Gastroesophageal sphincter (tissue), 4 donors: ENCODE data around the gene CA6. TPM values are rescaled to one million over a fixed set of nuclear protein-coding genes. Genes with fewer than 3 reads are reported as not detected.

Experiments
- ATAC-seq: fragments of 150-250 bp; one replicate; pipeline ENCODE4 v1.9.1; 2016; ENCODE audit warnings: mild to moderate bottlenecking, moderate library complexity
- H3K27ac ChIP-seq, 4 donors: fragments of 200-600 bp; sonication (generic) in 3 of 4; 1 replicate in 3 of 4; 2 replicates in 1 of 4; pipeline ENCODE4 v1.5.1; 2016 to 2019
- H3K27me3 ChIP-seq: fragments of 200-600 bp; sonication (generic); one replicate; pipeline ENCODE4 v1.5.1; 2019
- H3K36me3 ChIP-seq, 2 donors: fragments of 200-600 bp; sonication (generic); one replicate each; pipeline ENCODE4 v1.5.1; 2019; ENCODE audit warnings: control low read depth in 1 of 2
- H3K4me1 ChIP-seq, 3 donors: fragments of 200-600 bp; sonication (generic); 1 replicate in 2 of 3; 2 replicates in 1 of 3; pipeline ENCODE4 v1.5.1; 2016 to 2019; ENCODE audit warnings: control low read depth in 2 of 3
- H3K4me3 ChIP-seq, 2 donors: fragments of 200-600 bp; sonication (generic); one replicate each; pipeline ENCODE4 v1.5.1; 2019; ENCODE audit warnings: mild to moderate bottlenecking in 1 of 2, moderate library complexity in 1 of 2
- H3K9me3 ChIP-seq, 3 donors: fragments of 200-600 bp; sonication (generic); one replicate each; pipeline ENCODE4 v1.5.1; 2017 to 2019; ENCODE audit warnings: control low read depth in 2 of 3
- CTCF ChIP-seq, 4 experiments: fragments of 200-600 bp in 2 of 4; fragments of 450-650 bp in 2 of 4; sonication (generic) in 1 of 4; IDR thresholded peaks; one replicate each; pipeline ENCODE4 v1.5.1; 2017 to 2019; ENCODE audit warnings: antibody characterized with exemption in 4 of 4, mild to moderate bottlenecking in 2 of 4, moderate library complexity in 2 of 4
- EP300 ChIP-seq: sonication (generic); formaldehyde crosslinking; IDR thresholded peaks from one replicate; pipeline ENCODE4 v1.6.1; 2017; ENCODE audit warnings: antibody characterized with exemption, mild to moderate bottlenecking
- POLR2A ChIP-seq, 2 donors: fragments of 450-650 bp; IDR thresholded peaks; one replicate each; pipeline ENCODE4 v1.6.1; 2017; ENCODE audit warnings: antibody characterized with exemption in 2 of 2, mild to moderate bottlenecking in 2 of 2, moderate library complexity in 1 of 2
- POLR2AphosphoS5 ChIP-seq: sonication (generic); formaldehyde crosslinking; IDR thresholded peaks from one replicate; pipeline ENCODE4 v1.6.1; 2017; ENCODE audit warnings: antibody characterized with exemption
- WGBS, 2 donors: methylation state at CpG; one replicate each; pipeline ENCODE4 v1.1.5; 2018; ENCODE audit warnings: low coverage in 1 of 2; 5-methylcytosine and 5-hydroxymethylcytosine counted together
- total RNA-seq, 4 donors: library from RNA; depleted of rRNA; stranded (reverse); fragments of >200 nt; gene quantifications; one replicate each; pipeline ENCODE4 v1.1.0, GENCODE V29; 2016

Gene CA6
- total RNA-seq, 4 donors from 2014 or later, result not detected

GRCh38 chr1:8987881-8988617 is 42.4 kb downstream of the CA6 start:
- Histone ChIP-seq H3K9me3 (no peaks in the 10 kb centered on the region), H3K36me3 (no peaks in the 10 kb centered on the region), H3K27me3 (no peaks in the 10 kb centered on the region), H3K4me1 (peaks cover 0 to 33% (median 0%) of the 10 kb centered on the region in 3 donors), H3K4me3 (no peak overlapping the region), H3K27ac (peak overlapping the region in 3 of 4 donors; percentile 30 to 68 (median 58))
- peak in 3 of 4 experiments; percentile 74 to 96 (median 83) for TF ChIP-seq CTCF (IDR thresholded peaks at IDR 0.05)
- TF ChIP-seq POLR2AphosphoS5, result no peak
- TF ChIP-seq POLR2A (IDR thresholded peaks at IDR 0.05), result no peak
- TF ChIP-seq EP300, result no peak
- WGBS, 2 donors, result 15 to 29% methylated on average over 5 of the region's 9 CpGs
- no peak for ATAC-seq

GRCh38 chr1:8988618-8988967 is 42.9 kb downstream of the CA6 start:
- Histone ChIP-seq H3K27me3 (no peaks in the 10 kb centered on the region), H3K36me3 (no peaks in the 10 kb centered on the region), H3K4me3 (no peak overlapping the region), H3K27ac (no peak overlapping the region), H3K4me1 (peaks cover 0 to 33% (median 0%) of the 10 kb centered on the region in 3 donors), H3K9me3 (no peaks in the 10 kb centered on the region)
- no peak for ATAC-seq
- WGBS, 2 donors, result 79% methylated on average over 5 of the region's 13 CpGs; no CpG with 5 or more reads in 1 of the 2 donors
- TF ChIP-seq CTCF (IDR thresholded peaks at IDR 0.05) (no peak), EP300 (no peak), POLR2AphosphoS5 (no peak), POLR2A (IDR thresholded peaks at IDR 0.05) (no peak)

GRCh38 chr1:8989061-8989460 is 43.4 kb downstream of the CA6 start:
- no CpG with 5 or more reads among the region's 11 CpGs for WGBS, 2 donors
- Histone ChIP-seq H3K4me3 (no peak overlapping the region), H3K27ac (no peak overlapping the region), H3K9me3 (no peaks in the 10 kb centered on the region), H3K4me1 (peaks cover 0 to 33% (median 0%) of the 10 kb centered on the region in 3 donors), H3K36me3 (no peaks in the 10 kb centered on the region), H3K27me3 (no peaks in the 10 kb centered on the region)
- ATAC-seq, result no peak
- TF ChIP-seq POLR2AphosphoS5 (no peak), EP300 (no peak), CTCF (IDR thresholded peaks at IDR 0.05) (no peak), POLR2A (IDR thresholded peaks at IDR 0.05) (no peak)

GRCh38 chr1:8989821-8990220 is 44.2 kb downstream of the CA6 start:
- Histone ChIP-seq H3K4me3 (no peak overlapping the region), H3K9me3 (no peaks in the 10 kb centered on the region), H3K36me3 (no peaks in the 10 kb centered on the region), H3K4me1 (peaks cover 0 to 33% (median 0%) of the 10 kb centered on the region in 3 donors), H3K27me3 (no peaks in the 10 kb centered on the region), H3K27ac (no peak overlapping the region)
- no peak for ATAC-seq
- 69 to 75% methylated on average over 1 to 2 of the region's 4 CpGs for WGBS, 2 donors
- TF ChIP-seq EP300 (no peak), POLR2A (IDR thresholded peaks at IDR 0.05) (no peak), CTCF (IDR thresholded peaks at IDR 0.05) (no peak)
